Left lobe of liver (tissue), 2 donors: Measurements from ENCODE around the gene TMF1. TPM values are rescaled to one million over a fixed set of nuclear protein-coding genes. Genes with fewer than 3 reads are reported as not detected.

Experiments used
- ATAC-seq: fragments of 200-7000 bp; cut with Tn5 transposase; one replicate; pipeline ENCODE4 v1.9.1; 2020; ENCODE audit warnings: mild to moderate bottlenecking, moderate library complexity
- DNase-seq: peaks from one replicate; pipeline ENCODE4 v3.0.0-alpha.2; 2020; ENCODE audit warnings: low spot score
- total RNA-seq: library from RNA; stranded (reverse); gene quantifications from one replicate; pipeline ENCODE4 v1.2.1, GENCODE V29; 2021
- donor health status: DM: no; HTN: no; CAD: no; lungs with moderate emphysema.
- donor health status: DM: no; HTN: yes; CAD: no.

The TMF1 gene
- total RNA-seq, 1 donor from 2014 or later = 9.2 TPM

DNA sequence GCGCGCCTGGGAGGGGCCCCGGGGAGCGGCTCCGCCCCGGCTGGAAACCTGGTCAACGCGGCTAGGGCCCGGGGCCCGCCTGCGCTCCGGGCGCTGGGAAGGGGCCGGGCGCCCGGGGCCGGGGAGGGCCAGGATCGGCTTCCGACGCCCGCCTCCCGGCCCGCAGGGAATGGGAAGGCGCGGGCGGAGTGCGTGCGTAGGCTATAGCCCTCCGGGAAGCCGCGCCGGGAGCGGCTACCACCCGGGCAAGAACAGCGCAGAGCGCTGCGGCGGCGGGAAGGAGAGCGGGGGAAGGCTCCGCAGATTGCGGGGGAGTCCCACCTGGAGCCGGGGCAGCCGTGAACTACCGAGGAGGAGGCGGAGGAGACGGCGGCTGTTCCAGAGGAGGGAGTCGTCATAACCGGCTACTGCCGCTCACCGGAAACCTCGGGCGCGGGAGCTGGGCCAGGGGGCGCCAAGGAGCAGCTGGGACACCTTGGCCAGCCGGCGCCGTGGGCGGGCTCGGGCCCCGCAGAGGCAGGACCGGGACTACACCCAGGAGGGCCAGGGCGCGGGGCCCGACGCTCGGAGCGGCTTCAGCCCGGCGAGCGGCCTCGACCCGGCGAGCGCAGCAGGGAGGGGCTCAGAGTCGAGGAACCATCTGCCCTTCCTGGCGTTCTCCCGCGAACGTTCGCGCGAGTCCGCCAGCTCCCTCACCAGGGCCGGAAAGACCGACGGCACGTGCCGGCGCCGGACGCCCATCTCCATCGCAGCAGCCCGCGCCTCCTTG lies 38.7 kb downstream of the TMF1 start, which contains the start of gene EOGT:
EOGT (minus strand) TSS at position 432 of the 769 bp plus-strand sequence. CDS start 3,838 bp downstream, outside the sequence.
- DNase-seq = peak; percentile 93
- ATAC-seq = peak; percentile 94

DNA sequence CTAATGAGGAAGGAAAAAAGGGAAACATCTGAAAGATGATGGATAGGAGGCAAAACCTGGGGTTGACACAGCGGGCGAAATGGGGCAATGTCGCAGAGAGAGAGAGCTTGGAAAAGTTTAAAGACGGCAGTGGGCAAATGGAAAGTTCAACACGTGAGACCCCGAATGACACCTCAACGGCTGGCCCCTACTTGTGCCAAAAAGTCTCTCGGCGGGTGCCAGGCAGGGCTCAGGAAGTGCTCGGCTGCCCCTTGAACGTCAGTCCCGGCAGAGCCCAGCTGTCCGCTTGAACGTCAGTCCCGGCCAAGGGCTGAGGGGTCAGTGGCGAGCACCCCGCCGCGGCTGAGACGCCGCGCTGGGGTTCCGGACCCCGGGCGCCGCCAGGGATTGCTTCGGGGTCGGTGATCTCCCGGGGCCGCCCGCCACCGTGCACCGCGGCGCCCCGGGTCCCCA lies 39.3 kb downstream of the TMF1 start:
- DNase-seq (peak; percentile 64), ATAC-seq (peak; percentile 64)

DNA sequence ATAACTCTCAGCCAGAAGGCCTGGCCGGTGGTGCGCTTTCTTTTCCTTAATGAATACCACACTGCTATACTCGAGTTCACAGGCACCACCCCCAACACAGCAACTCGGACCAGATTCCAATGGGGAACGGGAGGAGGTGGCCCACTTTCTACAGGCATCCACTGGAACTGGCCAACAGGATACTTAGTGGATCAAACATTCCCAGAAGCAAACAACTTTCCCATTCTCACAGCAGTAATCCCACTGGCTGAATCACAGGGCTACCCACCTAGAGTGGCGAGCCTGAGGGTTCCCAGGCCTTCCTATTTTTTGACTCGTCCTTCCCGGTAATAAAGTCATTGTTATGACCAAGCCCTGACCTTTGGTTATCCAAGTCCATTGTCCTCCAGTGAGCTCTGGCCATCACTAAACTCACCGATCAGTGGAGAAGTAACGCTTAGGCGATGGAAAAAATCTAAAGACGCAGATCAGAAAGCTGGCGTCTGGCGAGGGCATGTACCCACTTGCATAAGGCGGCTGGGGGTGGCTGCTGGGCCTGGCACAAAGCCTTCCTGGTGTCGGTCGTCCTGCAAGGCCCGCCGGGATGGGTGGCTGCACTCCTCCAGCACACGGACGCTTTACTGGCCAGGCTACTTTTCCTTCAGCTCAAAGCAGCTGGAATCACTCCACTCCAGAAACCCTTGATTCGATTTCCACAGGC lies 39.9 kb downstream of the TMF1 start:
- no peak for DNase-seq
- no peak for ATAC-seq

DNA sequence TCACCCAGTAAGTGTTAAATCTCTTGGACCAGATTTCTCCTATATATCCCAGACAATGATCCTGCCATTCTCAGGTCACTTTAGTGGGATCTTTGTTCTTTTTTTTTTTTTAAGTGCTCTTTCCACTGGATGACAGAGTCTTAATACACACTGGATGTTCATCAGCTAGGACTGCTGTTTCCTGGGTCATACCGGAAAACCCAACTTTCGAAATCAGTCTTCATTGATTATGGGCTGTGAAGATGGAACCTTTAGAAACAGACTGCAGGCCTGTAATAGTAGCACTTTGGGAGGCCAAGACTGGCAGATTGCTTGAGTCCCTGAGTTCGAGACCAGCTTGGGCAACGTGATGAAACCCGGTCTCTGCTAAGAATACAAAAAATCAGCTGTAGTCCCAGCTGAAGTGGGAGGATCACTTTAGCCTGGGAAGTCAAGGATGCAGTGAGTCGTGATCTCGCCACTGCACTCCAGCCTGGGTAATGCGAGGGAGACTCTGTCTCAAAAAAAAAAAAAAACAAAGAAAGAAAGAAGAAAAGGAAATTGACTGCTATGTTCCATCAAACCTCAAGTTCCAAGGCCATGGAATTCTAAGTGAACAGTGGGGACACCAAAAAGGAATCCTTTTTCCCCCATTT lies 40.9 kb downstream of the TMF1 start:
- DNase-seq = no peak
- ATAC-seq = no peak

DNA sequence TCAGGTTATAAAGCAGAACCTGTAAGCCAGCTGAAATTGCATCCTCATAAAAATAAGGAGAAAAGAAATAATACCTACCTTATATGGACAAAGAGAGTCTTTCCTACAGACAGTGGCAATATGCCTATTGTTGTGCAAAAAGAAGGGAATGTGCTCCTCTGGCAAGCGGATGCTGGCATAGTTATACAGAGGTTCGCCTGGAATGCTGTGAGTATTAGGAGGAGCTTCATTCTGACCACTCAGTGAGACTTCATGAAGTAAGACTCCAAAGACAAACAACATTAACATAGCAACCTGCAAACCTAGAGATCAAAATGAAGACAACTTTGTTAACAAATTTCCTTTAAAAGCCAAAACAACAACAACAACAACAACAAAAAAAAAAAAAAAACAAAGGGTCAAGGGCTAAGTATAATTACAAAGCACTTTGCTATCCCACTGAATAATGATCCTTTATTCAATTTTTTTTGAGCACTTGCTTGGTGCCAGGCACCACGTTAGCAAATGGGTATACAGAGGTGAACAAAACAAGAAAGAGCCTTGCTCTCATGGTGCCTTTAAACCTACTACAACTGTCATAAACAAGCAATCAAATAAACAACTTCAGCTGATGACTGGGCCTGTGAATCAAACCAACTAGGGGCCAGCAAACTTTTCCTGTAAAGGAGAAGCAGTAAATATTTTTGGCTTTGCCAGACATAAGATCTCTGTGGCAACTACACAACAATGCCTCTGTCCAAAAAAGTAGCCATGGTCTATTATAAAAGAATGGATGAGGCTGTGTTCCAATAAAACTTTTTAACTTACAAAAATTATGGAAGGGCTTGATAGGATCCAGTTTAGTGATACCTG lies 42.3 kb downstream of the TMF1 start:
- ATAC-seq (no peak), DNase-seq (no peak)

DNA sequence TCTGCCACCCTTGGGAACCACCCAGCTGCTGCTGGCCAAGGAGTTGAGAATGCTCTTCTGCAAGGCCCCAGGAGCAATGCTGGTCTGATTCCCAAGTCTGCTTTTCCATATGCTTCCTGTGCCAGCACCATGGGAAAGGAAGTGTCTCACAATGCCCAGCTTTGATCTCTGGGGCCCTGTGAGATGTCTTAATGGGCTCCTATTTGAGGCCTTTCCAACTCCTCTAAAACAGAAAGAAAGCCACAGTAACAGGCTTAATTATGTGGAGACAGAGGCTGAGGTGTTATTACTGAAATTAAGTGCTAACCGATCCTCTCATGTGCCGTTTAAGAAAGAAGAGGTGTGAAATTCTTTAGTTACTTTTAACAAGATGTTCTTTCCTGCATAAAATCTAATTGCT lies 43.2 kb downstream of the TMF1 start:
- DNase-seq (no peak), ATAC-seq (no peak)

DNA sequence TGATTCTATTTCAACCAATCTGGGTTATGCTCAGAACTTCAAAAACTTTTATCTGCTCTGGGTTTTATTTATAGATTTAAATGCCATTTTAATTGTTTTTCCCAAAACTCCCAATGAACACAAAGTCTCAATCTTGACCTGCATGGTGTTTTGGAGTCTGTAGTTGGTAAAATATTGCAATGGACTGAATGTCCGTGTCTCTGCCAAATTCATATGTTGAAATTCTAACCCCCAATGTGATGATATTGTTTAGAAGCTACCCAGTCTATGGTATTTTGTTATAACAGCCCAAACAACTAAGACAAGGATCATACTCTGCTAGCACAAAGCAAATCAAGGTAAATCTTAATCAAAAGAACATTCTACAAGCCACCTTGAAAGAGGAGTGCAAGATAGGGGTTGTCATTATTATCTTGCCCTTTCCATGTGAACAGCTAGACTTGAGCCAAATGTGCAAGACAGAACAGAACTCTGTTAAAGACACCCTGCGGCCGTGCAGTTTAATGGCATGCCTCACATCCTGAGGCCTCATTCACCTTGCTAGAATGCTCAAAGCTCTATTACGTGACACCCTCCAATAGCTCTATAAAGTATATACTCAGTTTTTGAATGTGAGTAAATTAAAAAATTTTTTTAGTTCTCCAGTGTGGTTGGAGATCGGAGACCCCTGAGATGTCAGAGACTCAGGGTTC lies 46.2 kb downstream of the TMF1 start:
- DNase-seq (no peak), ATAC-seq (no peak)

DNA sequence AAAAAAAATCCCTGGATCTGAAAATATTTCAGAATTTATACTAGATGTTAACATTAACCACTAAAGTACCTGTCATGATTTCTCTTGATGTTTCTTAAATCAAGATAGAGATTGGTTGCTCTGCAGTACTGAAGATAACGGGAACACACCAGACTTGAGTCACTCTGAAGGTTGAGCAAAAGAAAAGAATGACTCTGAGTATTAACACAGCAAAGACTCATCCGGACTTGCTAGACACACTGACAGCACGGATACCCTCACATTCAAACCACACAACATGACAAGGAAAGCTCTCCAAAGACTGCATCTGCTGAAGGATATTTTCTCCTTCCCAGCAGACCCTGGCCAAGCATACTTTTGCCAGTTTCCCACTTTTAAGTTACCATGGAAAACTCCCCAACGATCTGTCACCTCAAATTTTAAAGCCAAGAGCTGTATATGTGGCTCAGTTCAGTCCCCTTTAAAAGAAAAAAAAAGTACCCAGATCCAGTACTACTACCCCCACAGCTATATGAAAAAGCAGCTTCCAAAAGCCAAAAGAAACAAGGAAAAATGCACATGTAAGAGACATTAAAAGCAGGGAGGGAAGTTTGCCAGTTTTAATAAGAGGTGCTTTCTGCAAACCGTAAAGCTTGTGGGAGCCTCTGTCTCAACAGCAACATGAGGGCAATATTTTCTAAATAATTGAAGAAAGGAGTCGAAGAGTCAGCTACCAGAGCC lies 46.9 kb downstream of the TMF1 start:
- DNase-seq (no peak), ATAC-seq (no peak)

DNA sequence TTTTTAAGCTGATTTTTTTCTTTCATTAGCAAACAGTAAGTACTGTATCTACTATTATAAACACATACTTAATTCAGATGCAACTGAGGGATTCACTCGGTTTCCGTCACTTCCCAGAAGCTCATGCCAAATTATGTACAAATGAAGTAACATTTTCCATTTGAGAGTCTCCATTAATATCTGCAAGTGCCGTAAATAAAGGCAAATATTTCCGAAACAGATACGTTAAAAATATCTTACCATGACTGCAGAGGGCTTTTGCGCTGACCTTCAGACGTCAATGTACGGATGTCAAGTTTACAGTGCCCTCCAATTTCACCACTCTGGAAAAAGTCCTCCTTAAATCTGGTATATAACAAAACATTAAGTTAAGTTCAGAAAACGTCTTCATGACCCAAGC lies 48.0 kb downstream of the TMF1 start:
- ATAC-seq (no peak), DNase-seq (no peak)

DNA sequence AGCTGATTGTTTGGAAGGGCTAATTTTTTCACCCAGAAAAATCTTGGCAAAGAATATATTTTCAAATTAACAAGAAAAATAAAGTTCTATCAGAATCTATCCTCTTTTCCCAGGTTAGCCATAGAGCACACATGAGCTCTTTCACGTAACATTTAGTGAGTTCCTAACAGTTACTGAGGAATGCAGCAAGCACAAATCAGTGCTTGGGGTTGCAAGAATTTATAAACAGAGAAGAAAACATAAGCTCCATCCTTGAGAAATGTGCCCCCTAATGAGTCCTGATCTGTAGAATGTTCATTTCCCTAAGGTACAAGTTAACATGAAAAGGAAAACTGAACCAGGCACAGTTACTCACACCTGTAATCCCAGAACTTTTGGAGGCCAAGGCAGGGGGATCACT lies 52.5 kb downstream of the TMF1 start:
- no peak for DNase-seq
- no peak for ATAC-seq

DNA sequence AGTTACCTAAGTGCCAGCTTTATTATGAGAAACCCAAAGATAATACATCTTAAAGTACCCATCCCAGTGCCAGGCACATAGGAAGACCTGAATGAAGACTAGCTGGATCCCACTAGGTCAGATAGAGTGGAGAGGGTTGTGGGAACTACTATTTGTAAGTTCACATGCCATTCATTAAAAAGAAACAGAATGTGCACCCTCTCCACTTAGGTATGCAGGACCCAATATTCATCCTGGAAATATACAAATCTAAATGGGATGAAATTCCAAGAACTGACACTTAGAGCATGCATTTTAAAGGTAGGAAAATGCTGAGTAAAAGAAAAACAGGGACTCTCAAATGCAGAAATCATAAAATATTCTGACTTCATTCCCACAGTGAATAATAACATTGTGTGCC lies 53.0 kb downstream of the TMF1 start:
- ATAC-seq (no peak), DNase-seq (no peak)

DNA sequence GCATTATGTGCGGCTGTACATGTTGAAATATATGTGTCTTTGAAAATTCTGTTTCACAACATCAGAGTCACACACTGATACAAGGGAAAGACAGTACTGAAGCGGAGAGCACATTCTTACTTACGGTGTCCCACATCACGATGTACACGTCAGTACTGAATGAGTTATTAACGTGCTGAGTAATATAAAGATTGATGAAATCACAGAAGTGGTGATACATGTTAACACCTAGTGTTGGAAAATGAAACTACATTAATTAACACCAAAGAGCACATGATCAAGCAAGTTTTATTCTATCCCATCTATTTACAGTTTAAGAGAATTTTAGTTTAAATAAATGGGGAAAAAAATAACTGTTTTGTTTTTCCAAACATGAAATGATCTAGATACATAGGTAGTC lies 54.2 kb downstream of the TMF1 start:
- DNase-seq = no peak
- no peak for ATAC-seq

DNA sequence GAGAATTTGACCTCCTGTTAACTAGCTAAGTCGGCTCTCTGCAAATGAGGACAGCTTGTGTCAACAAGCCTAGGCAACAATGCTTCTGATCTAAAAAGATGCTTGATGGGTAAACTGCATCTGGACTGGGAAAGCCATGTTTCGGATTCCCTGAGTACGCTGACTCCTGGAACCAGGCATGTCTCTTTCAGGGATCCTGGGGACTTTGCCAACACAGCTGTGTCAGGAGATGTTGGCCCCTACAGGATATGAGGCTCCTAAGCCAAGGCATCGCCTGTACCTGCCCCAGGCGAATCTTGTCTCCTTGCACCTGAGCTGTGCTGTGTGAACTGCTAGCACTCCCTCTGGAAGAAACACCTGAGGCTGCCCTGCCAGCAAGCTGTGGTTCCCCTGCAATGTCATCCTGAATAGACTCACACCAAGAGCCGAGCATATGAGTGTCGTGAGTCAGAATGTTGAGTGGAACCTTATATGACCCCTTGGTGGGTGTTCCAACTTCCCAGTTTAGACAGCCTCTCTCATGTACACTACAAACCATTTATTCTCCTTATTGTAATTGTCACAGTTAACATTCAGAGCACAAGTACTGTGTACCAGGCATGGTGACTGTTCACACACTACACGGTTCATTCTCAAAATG lies 55.7 kb downstream of the TMF1 start:
- ATAC-seq (no peak), DNase-seq (no peak)

DNA sequence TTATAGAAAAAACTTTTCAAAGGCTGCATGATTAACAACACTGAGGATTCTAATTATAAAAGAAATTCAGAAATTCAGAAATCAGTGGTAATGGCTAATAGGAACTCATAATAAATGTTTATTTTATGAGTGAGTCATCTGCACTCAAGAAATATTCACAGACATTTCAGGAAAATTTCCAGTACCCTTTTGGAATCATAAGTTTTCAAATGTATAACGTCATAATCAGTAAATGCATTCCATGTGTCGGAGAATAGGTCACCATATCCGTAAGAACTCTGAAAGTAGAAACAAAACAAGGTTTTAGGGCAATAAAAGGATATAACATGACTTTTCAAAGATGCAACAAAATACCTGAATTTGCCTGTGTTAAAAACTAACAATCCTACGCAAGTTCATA lies 63.4 kb downstream of the TMF1 start:
- ATAC-seq (no peak), DNase-seq (no peak)

DNA sequence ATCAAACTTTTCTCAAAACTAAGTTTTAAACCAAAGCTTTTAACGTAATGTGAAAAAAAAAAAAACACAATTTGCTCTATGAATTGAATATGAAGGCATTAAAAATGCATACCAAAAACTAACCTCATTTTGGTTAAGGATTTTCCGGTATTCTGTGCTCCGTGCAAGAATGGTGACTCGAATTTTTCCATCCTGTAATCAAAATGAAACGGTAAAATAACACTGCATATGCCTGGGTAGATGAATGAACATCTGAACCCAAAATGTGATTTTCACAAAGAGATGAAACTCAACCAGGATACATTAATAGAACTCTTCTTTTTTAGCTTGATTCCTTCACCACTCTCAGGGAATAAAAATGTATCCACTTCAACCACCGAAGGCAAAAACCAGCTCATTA lies 64.8 kb downstream of the TMF1 start:
- ATAC-seq (no peak), DNase-seq (no peak)

DNA sequence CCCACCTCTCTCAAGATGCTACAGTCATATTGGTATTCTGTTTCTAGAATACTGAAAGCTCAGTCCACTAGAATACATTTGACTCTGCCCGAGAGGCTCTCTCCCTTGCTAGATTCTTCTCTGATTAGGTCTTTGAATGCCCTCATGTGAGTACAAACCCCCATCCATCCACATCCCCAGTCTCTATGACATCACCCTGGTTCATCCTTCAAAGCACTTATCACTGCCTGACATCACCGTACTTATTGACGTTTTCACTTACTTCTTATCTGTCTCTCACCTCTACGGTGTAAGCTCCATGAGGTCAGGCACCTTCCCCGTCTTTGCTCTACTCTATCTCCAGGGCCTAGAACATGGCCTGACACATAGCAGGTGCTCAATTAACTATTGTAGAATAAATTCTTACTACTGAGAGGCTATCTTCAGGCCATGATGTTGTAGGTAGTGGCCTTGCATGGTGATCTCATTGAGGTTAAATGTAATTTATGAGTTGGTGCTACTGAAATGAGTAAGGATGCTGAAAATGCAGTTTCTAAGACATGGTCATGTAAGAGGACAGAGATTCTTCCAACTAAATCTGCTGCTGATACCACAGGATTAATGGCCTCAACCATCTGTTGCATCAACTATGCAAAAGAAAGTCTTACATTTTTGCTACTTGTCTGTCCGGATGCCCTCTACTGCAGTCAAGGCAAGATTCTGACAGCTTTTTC lies 65.5 kb downstream of the TMF1 start:
- DNase-seq = no peak

DNA sequence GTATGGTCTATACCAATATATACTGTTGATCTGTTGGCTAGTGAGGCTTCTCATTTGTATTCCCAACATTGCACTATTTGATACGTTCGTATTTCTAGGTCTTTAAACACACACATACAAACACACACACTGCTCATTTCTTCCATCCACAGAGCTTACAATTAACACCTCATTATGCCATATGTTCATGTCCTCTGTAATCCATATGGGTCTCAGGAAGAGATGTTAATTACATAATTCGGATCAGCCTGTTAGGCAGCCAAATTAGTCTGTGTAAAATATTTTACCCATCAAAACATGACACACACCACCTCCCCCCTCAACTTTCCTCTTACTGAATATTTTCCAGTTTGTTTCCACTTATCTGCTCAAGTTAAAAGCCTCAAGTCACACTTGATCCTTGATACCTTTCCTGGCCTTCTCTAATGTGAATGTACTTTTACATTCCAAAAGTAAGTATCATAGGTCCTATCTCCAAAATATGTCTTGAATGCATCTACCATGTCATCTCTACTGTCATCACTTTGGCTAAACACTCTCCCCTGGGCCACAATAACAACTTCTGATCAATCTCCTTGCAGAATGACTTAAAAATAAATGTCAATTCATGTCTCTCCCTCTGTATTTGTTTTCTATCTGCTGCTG lies 66.9 kb downstream of the TMF1 start:
- DNase-seq = no peak
- no peak for ATAC-seq

More for the DNA sequence above, 65.5 kb downstream of the TMF1 start:
- no peak for ATAC-seq

DNA sequence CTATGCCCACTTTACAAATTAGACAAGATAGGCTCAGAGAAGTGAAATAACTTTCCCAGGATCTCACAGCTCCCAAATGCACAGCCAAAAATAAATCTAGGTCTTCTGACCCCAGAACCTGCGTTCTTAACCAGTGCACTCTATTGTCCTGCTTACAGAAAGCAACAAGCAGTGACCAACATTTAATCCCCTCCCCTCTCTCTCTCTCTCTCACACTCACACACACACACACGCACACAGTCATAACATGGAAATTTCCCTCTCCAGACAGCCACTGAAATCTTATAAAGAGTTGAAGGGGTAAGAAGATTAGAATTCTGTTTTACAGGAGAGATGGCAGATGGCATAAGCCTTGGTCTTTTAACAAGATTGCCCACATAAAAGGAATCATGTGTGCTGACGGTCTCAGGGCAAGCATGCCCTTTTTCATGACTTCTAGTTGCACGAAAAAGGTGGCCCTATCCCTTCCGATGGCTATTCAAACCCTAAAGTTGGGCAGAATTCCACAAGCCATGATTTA lies 68.1 kb downstream of the TMF1 start:
- no peak for DNase-seq
- ATAC-seq = no peak
